Amniotic stem cell (primary cell): ENCODE measurements around the gene TP53BP1.
"Not testable (repeated sequence)": the region's sequence is repeated elsewhere in the genome, so short reads cannot be mapped to it uniquely, and the experiment has no call there.

Experiments
- DNase-seq: peaks from one replicate; lab custom pipeline; 2025; lab: John Stamatoyannopoulos, UW

TP53BP1 gene

DNA sequence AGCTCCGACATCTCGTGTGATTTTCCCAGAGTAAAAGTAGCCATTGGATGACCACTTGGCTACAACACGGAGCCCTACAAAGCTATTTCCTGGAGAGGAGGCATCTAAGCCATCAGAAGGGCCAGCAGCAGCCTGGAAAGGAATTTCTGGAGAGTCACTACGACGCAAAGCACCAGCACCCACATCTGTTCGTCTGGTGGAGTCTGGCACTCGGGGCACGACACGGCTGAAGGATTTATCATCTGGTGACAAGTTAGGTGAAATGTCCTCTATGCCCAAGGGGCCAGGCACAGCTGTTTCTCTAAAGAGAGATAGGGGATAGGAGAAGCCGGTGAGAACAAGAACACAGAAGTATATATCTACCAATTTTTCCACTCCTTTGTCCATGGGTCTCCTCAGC is 72.5 kb downstream of the TP53BP1 start:
- no peak for DNase-seq

DNA sequence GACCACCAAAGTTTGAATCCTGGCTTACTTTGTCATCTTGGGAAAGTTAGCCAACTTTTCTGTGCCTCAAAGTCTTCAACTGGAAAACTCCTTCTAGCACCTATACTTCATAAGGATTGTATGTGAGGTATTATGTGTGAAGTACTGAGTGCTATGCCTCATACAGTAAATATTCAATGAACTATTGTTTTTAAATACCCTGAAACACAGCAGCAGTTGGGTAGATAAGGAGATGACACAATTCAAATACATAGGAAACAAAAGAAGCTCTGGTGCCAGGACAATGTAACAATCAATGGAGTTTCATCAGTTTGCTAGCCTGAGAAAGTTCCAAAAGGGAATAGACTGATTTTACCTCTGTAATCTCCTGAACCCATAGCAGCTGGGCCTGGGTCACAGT is 78.8 kb downstream of the TP53BP1 start:
- no peak for DNase-seq

GRCh38 chr15:43412096-43412495 is 80.9 kb downstream of the TP53BP1 start:
- no peak for DNase-seq

- no peak for DNase-seq
These were observed 82.3 kb downstream of the TP53BP1 start for GRCh38 chr15:43410572-43411214.

DNA sequence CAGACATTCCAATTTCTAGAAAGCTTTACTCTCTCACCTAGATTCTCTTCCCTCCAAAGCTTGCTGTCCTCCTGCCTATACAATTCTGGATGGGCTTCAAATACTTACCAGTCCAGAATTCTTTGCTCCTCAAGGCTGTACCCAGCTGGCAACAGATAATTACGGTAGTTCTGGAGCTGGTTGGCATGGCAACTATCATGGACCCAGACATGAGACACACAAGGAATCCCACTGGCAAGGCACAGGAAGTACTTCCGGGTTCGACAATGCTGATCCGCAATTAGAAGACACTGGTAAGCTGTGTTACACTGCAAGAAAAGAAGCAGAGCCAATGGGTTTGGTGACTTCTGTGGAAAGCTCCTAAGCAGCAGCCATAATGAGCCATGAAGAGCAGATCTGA is 84.2 kb downstream of the TP53BP1 start:
- no peak for DNase-seq

- no peak for DNase-seq
These were observed 86.1 kb downstream of the TP53BP1 start for GRCh38 chr15:43406808-43407207.

DNA sequence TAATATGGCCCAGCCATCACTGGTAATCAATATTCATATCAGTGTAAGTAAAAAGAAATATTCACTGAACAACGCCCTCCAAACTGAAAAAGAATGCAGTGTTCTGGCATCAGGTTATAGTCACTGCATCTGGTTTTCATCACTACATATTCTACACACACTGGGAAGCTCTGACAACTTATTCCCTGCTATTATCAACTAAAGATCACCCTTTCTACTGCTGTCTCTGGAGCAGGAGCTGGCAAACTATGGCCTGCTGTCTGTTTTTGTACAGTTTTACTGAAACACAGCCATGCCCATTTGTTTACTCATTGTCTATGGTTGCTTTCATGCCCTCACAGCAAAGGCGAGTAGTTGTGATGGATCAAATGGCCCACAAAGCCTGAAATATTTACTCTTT is 86.8 kb downstream of the TP53BP1 start:
- DNase-seq = no peak

- DNase-seq = no peak
These were observed 88.8 kb downstream of the TP53BP1 start for GRCh38 chr15:43404130-43404529.

GRCh38 chr15:43403616-43404015 is 89.3 kb downstream of the TP53BP1 start:
- no peak for DNase-seq

DNA sequence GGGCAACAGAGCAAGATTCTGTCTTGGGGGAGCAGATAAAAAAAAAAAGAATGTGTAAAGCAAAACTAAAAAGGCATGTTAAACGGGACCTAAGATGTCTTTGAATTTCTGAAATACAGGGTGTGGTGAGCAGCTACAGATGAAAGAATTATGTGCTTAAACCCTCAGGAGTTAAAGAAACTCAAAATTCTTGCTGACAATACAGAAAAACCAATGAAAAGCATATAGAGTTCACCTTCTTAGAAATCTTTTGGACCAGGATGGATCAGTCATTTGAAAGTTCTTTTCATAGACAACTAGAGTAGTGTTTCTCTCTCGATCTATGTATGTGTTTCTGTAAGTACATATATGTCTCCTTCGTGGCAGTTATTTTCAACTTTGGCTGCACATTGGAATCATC is 90.7 kb downstream of the TP53BP1 start:
- no peak for DNase-seq

GRCh38 chr15:43393592-43393991 is 99.4 kb downstream of the TP53BP1 start:
- not testable (repeated sequence) for DNase-seq

DNA sequence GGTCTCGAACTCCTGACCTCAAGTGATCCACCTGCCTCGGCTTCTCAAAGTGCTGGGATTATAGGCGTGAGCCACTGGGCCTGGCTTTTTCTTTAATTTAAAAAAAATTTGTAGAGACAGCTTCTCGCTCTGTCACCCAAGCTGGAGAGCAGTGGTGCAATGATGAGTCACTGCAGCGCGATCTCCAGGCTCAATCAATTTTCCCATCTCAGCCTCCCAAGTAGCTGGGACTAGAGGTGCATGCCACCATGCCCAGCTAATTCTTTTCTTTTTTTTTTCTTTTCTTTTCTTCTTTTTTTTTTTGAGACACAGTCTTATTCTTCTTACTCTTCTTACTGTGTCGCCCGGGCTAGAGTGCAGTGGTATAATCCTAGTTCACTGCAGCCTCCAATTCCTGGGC is 102.2 kb downstream of the TP53BP1 start:
- DNase-seq = no peak

DNA sequence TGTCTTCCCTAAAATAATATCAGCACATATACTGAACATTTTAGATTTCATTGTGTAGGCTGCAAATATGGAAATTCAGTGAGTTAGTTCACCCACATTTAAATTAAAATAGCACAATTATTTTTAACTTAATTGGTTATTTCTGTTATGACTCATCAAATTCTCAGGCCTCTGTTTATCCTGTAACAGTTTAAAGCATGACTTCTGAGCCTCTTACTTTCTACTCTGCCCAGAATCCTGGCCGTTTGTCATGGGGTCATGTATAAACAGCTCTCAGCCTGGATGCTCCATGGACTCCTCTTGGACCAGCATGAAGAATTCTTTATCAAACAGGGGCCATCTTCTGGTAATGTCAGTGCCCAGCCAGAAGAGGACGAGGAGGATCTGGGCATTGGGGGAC is 109.9 kb downstream of the TP53BP1 start:
- no peak for DNase-seq

GRCh38 chr15:43382310-43382709 is 110.6 kb downstream of the TP53BP1 start:
- DNase-seq = no peak

DNA sequence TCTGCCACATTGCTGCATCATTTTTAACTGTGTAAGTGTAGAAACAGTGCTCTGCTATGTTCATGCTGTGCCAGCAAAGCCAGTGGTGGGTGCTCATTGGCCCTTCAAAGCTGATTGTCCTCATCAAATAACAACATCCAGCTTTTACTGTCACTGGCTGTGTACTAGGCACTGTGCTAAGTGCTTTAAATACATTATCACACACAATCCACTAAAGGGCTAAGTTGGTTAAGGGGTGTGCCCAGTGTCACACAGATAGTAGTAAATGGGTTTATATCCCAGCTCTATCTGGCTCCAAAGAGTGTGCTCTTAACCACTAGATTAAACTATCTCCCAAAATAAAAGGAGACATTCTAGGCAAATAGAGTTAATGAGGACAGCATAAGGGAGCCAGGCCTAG is 114.4 kb downstream of the TP53BP1 start:
- no peak for DNase-seq

GRCh38 chr15:43376017-43376705 is 116.8 kb downstream of the TP53BP1 start:
- no peak for DNase-seq

DNA sequence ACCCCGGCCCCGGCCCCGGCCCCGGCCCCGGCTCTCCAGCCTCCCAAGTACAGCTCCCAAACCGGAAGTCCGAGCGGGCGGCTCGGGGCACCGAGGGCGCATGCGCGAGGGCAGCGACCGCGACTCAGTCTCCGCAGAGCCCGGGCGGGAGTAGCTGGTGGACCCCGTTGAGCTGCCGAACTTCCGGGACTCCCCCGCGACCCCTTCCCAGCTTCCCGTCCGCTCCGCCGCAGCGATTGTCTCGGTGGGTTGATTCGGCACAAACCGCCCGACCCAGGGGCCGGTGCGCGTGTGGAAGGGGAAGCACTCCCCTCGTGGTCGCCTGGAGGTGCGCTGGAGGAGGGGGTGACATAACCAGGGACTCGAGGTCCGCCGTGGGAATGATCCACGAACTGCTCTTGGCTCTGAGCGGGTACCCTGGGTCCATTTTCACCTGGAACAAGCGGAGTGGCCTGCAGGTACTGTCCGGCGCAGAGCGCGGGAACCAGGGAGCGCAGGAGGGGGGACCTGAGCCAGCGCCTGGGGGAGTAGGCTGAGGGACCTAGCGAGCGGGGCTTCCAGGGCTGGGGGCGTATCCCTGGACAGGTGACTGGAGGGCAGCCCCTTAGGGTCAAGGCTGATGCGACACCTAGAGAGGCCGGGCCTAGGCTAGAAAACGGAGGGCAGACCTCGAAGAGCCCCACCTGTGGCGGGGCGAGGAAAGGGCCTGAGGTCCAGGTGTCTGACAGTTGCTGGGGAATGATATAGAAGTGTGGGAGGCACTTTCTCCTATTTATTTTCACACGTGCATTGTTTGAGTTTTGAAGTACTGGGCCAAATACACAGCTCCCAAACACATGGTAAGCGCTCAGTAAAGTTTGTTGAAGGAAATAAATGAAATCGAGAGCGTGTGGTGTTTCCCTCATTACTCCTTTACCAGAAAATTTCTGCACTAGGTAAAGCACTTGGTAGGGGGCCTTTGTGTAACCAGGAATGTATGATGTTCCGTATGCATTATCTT is 121.7 kb downstream of the TP53BP1 start, which contains the start of the genes TUBGCP4 and ZSCAN29:
Gene TUBGCP4, plus strand, starts transcription at position 127 of the 1,000 bp plus-strand sequence. Its CDS starts 254 bp downstream, at position 381.
Gene ZSCAN29, minus strand, starts transcription at position 69 of the 1,000 bp plus-strand sequence. CDS start 1,130 bp downstream, outside the sequence.
- DNase-seq = no peak

- no peak for DNase-seq
These were observed 122.5 kb downstream of the TP53BP1 start for GRCh38 chr15:43370310-43370974.

GRCh38 chr15:43361313-43361903 is 131.5 kb downstream of the TP53BP1 start:
- DNase-seq = no peak

DNA sequence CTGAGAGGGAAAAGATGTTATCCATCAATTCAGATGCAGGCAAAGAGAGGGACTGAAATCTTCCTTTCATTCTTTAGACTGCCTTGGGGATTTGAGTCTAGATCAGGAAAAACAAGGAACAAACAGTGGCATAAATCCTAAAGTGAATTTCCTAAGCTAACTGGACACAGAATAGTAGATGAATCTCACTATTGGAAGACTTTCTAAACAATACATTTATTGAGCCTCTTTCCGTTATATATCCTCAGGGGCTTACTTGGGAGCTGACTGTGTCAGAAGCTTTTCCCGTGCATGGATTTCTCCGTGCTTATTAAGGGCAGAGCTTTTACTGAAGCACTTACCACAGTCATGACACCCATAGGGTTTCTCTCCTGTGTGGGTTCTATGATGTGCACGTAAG is 132.1 kb downstream of the TP53BP1 start:
- DNase-seq = no peak
